GM21423 (cell line): Measurements from ENCODE around the gene FUT8.
A peak's percentile ranks its signal among the peaks of the same experiment; 100 is the strongest.
"Not testable (repeated sequence)": the region's sequence is repeated elsewhere in the genome, so short reads cannot be mapped to it uniquely, and the experiment has no call there.

Experiments used
- ATAC-seq: cut with Tn5 transposase; IDR thresholded peaks from one replicate; pipeline ENCODE4 v1.9.1; 2021; ENCODE audit warnings: mild to moderate bottlenecking, moderate library complexity; ENCODE audit not compliant: unreplicated experiment

FUT8 gene

GRCh38 chr14:65689070-65689469, 276.5 kb downstream of the FUT8 start:
- no peak for ATAC-seq

GRCh38 chr14:65692566-65692965, 280.0 kb downstream of the FUT8 start:
- ATAC-seq, result not testable (repeated sequence)

GRCh38 chr14:65696801-65697200, 284.3 kb downstream of the FUT8 start:
- ATAC-seq, result no peak

- no peak for ATAC-seq
Measured at GRCh38 chr14:65703521-65703920, 291.0 kb downstream of the FUT8 start.

- ATAC-seq, result no peak
Measured at GRCh38 chr14:65703996-65704395, 291.5 kb downstream of the FUT8 start.

GRCh38 chr14:65704437-65704836, 291.9 kb downstream of the FUT8 start:
- ATAC-seq, result no peak

- ATAC-seq, result no peak
Measured at GRCh38 chr14:65704850-65705249, 292.3 kb downstream of the FUT8 start.

- ATAC-seq, result no peak
Measured at GRCh38 chr14:65709576-65709975, 297.0 kb downstream of the FUT8 start.

GRCh38 chr14:65716813-65717212, 304.3 kb downstream of the FUT8 start:
- not testable (repeated sequence) for ATAC-seq

- ATAC-seq, result not testable (repeated sequence)
Measured at GRCh38 chr14:65717384-65717915, 304.9 kb downstream of the FUT8 start.

GRCh38 chr14:65718629-65719028, 306.1 kb downstream of the FUT8 start:
- no peak for ATAC-seq

- ATAC-seq, result no peak
Measured at GRCh38 chr14:65720171-65720570, 307.6 kb downstream of the FUT8 start.

GRCh38 chr14:65720743-65721142, 308.2 kb downstream of the FUT8 start:
- no peak for ATAC-seq

GRCh38 chr14:65723348-65723747, 310.8 kb downstream of the FUT8 start:
- ATAC-seq, result no peak

- ATAC-seq, result no peak
Measured at GRCh38 chr14:65728604-65729003, 316.1 kb downstream of the FUT8 start.

- no peak for ATAC-seq
Measured at GRCh38 chr14:65729566-65729965, 317.0 kb downstream of the FUT8 start.

- peak; percentile 99 for ATAC-seq
Measured at GRCh38 chr14:65731933-65732506, 319.5 kb downstream of the FUT8 start.

- ATAC-seq, result no peak
Measured at GRCh38 chr14:65738339-65738738, 325.8 kb downstream of the FUT8 start.

- no peak for ATAC-seq
Measured at GRCh38 chr14:65745396-65746190, 333.1 kb downstream of the FUT8 start.

GRCh38 chr14:65748796-65749195, 336.3 kb downstream of the FUT8 start:
- no peak for ATAC-seq

- ATAC-seq, result no peak
Measured at GRCh38 chr14:65749287-65749686, 336.8 kb downstream of the FUT8 start.

GRCh38 chr14:65750906-65751305, 338.4 kb downstream of the FUT8 start:
- no peak for ATAC-seq
